GM15510 (cell line): ENCODE data around the gene SPAM1.

Experiments used
- POLR2A ChIP-seq: IDR thresholded peaks from 3 replicates; pipeline ENCODE4 v1.6.1; 2011; ENCODE audit warnings: borderline replicate concordance; ENCODE audit not compliant: insufficient read length; ENCODE audit errors: extremely low read depth

SPAM1 gene

DNA sequence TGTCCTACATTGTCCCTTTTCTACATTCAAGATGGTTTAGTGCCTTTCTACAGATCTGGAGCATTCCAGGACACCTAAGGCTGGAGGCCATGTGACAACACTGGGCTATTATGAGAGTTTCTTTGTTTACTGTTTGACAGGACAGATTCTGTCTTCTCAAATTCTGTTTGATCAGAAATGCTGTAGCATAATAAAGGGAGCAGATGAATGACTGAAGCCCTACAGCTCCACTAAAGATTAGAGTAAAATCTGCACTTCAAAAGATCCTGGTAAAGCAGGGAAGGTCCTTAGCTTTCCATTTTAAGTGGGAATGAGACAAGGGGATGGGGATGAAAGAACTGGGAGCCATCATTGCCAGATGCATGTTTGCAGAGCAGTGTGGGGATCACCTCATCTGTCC, 69.4 kb downstream of the SPAM1 start:
- TF ChIP-seq POLR2A = no peak

DNA sequence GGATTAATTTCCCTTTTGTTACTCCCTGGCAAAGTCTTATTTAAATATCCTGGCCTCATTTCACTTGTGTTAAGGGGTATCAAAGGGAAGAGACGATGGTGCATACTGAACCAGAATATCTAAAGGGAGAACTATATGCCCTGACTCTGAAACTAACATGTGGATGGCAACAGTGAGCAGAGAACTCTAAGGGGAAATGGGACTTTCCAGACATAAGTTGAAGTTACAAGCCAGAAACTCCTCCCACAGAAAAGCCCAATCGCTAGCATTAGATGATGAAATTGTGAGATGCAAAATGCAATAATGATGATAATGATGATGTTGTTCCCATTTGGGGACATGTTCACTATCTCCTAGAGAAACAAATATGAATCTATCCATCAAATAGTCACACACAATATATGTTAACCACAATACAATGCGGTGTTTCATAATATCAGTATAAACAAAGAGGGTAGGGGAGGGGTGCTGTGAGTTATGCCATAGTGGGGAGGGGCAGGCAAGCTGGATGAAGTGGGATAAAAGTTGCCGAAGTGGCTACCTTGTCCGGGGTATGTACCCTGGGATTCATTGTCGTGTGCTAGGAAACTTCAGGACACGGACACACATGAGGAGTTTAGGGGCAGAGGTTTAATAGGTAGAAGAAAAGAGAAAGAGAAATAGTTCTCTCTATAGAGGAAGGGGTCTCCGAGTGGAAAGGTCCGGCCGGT, 70.7 kb downstream of the SPAM1 start:
- TF ChIP-seq POLR2A = no peak

DNA sequence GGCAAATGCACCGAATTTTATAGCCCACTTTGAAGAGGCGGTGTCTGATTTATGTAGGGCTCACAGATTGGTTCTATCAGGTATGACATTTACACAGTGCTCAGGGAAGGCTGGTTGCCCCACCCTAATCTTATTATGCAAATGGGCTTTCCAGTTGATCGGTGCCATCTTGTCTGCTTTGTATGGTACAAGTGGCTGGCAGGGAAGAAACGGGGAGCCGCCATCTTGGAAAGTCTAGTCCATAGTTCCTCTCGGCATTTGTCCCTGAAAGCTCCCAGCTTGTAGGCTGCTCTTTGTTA, 71.2 kb downstream of the SPAM1 start:
- no peak for TF ChIP-seq POLR2A

DNA sequence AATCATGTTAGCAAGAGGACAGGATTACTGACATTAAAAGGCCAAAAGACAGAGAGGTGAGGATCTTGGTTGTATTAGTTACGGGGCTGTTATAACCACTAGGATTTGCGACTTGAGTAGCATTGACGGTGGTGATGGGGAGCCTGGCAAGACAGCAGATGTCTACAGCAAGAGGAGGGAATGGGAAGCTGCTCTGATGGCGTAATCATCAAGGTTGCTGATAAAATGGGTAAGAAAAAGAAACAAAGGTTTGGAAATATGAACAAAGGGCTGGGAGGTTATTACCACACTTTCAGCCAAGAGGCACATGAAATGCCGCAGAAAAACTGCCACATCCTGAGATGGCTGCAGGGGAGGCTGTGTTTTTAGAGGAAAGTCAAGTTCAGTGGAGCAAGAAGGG, 73.9 kb downstream of the SPAM1 start:
- no peak for TF ChIP-seq POLR2A

DNA sequence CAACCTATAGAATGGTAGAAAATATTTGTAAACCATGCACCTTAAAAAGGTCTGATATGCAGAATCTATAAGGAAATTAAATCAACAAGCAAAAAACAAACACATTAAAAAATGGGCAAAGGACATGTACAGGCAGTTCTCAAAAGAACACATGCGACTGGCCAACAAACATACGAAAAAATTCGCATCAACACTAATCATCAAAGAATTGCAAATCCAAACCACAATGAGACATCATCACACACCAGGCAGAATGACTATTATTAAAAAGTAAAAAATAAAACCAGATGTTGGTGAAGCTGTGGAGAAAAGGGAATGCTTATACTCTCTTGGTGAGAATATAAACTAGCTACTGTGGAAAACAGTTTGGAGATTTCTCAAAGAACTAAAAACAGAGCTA, 74.7 kb downstream of the SPAM1 start:
- no peak for TF ChIP-seq POLR2A

DNA sequence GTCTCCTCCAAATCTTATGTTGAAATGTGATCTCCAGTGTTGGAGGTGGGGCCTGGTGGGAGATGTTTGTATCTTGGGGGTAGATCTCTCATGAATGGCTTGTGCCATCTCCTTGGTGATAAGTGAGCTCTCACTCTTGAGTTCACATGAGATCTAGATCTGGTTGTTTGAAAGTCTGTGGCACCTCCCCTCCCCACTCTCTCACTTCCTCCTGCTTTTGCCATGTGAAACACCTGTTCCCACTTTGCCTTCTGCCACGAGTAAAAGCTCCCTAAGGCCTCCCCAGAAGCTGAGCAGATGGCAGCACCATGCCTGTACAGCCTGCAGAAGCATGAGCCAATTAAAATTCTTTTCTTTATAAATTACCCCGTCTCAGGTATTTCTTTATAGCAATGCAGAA, 84.3 kb downstream of the SPAM1 start:
- TF ChIP-seq POLR2A = no peak
